HG02981 (cell line): ENCODE measurements around the gene ERCC4.
"Not testable (repeated sequence)": the region's sequence is repeated elsewhere in the genome, so short reads cannot be mapped to it uniquely, and the experiment has no call there.

Experiments used
- ATAC-seq: cut with Tn5 transposase; IDR thresholded peaks from one replicate; pipeline ENCODE4 v1.9.1; 2021; ENCODE audit warnings: mild to moderate bottlenecking, moderate library complexity; ENCODE audit not compliant: unreplicated experiment

ERCC4 gene

DNA sequence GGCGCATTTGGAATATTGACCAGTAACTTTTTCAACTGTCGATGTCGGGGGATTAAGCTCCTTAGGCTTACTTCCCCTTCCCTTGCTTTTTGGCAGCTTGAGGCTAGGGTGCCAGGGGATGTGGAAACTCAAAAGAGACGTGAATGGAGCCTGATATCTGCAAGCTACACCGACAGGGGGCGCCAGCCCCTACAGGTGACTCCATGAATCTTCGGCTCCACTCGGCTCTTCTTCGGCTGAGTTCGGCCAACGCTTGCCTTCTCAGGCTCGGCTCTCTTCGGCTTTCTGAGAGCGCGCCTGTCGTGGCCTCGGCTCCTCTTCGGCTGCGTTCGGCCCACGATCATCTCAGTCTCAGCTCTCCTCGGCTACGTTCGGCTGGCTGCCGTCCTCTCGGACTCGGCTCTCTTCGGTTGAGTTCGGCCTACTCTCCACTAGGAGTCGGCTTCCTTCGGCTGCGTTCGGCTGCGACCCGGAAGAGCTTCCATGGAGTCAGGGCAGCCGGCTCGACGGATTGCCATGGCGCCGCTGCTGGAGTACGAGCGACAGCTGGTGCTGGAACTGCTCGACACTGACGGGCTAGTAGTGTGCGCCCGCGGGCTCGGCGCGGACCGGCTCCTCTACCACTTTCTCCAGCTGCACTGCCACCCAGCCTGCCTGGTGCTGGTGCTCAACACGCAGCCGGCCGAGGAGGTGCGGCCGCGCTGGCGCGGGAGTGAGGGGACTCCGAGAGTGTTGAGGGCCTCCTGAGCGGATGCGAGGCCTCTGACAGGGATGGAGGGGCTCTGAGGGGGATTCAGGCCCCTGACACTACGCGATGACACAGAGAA is at the start of gene ERCC4:
Gene ERCC4 (plus strand): TSS at position 472 of the 827 bp plus-strand sequence. CDS start 12 bp downstream, at position 484.
- peak; percentile 99 for ATAC-seq

DNA sequence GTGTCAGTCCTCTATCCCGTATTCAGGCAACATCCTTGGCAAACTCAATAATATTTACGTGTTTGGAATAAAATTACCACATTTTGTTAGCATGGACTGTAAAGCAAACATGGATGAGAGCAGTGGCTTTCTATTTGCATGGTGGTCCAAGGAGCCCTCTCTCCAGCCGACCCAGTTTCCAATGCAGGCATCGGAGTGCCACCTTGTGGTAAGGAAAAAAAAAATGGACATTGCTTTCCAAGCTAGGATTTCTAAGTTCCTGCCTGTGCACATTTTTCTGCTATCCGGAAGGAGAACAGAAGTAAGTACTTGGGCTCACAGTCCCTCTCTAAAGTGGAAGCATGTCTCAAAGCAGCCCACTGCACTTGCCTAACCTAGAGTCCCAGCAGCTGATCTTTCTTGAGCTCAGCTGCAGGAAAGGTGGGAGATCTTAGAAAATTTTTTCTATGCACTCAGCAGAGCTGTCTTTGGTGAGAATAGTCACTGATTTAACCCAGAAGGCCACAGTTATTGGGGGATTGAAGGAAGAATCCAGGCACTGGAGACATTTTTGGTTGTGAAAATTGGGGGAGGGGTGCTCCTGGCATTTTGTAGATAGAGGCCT is 46.0 kb upstream of the ERCC4 start:
- ATAC-seq = no peak

DNA sequence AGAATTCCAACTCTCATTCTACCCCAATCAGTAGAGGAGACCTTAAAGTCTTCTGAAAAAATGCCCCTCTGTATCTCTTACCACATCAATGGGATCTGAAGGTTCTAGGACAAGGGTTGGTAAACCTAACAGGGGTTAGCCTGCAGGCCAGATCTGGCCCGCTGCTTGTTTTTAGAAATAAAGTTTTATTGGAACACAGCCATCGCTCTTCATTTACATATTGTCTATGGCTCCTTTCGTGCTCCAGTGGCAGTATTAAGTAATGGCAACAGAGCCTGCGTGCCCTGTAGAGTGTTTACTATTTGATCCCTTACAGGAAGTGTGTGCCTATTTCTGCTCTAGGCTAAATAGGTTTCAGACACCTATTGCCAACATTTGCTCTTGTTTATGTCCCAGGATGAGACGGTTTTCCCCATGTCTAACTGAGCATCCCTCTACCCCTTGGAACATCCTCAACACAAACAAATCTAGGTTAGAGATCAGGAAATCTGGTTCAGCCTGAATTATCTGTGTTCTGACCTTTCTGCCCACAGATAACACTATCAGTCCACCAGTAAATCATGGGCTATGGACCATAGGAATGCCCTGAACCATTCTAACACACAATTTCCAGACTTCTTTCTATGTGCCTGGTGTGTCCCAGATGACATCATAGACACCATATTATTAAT is 44.2 kb upstream of the ERCC4 start:
- no peak for ATAC-seq

DNA sequence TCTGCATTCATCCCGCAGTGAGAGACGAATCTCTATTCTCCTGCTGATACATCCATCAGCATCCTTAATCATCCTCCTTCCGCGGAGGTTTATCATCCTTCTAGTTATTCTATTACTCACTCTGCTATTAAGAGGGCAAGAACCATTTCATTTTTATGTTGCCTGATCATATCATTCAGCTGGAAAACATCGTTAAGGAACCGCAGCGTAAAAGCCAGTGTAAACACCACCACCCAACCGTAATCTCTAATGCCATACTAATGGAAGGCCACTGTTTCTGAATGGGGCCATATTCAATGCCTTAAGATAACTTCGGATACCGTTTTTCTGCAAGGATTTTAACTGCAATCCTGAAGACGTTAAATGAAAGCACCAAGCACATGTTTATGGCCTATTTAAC is 36.7 kb upstream of the ERCC4 start:
- no peak for ATAC-seq

DNA sequence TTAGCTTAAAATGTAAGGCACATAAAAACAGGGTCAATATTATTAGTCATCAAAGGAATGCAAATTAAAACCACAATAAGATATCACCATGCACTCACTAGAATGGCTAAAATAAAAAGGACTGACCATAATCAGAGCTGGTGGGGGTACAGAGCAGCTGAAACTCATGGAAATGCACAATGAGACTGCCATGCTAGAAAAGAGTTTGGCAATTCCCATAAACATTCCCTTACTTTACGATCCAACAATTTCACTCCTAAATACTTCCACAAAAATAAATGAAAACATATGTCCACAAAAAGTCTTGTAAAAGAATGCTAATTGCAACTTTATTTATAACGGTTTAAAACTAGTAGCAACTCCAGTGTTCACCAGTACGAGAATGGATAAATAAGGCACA is 36.1 kb upstream of the ERCC4 start:
- no peak for ATAC-seq

DNA sequence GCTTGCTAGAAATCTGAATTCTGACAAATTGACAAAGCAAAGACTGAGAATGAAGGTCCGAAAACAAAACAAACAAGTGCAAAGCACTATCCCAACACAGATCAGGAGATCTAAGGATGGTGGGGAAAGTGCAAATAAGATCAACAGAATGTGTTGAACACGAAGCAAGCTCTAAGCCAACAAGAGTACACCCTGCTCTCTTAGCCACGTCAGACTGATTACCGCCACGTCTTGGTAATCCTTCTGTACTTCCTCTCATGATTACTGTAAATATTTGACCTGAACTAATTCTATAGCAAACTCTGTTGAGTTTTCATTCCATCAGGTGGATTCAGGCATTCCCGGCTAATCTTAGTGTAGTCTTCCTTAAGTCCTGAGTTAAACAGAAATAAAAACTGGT is 34.3 kb upstream of the ERCC4 start:
- no peak for ATAC-seq

DNA sequence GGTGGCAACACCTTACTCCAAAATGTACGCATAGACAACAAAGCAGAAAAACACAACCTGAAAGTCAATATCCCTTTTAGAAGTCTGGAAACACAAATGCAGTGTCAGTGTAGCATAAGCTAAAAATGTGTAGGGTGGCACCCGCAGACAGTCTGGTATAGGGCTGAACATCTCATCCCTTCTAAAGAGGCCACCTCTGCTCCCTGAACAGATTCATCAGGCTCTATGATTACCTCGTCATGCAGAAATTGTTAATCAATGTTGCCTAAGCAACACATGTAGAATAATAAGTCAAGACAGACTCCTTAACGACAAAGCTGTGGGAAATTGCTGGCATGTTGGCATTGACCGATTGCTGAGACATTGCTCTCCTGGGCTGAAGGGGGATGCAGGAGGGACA is 33.3 kb upstream of the ERCC4 start:
- no peak for ATAC-seq

DNA sequence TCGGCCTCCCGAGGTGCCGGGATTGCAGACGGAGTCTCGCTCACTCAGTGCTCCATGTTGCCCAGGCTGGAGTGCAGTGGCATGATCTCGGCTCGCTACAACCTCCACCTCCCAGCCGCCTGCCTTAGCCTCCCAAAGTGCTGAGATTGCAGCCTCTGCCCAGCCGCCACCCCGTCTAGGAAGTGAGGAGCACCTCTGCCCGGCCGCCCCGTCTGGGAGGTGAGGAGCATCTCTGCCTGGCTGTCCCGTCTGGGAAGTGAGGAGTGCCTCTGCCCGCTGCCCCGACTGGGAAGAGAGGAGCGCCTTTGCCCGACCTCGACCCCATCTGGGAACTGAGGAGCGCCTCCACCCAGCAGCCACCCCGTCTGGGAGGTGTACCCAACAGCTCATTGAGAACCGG is 30.6 kb upstream of the ERCC4 start:
- not testable (repeated sequence) for ATAC-seq

DNA sequence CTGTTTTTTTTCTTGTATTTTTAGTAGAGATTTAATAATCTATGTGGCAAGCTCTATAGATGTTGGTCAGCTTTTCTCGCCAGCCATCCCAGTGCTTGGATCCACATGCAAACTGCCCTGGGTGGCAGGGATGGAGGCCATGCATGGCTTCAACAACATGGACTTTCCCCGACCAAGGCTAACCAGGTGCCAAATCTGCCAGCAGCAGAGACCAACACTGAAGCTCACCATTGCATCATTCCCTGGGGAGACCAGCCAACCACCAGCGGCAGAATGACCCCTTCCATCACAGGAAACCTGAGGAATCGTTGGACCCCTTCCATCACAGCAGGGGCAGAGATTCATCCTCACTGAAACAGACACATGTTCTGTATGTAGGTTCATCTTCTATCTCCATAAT is 27.7 kb upstream of the ERCC4 start:
- no peak for ATAC-seq

DNA sequence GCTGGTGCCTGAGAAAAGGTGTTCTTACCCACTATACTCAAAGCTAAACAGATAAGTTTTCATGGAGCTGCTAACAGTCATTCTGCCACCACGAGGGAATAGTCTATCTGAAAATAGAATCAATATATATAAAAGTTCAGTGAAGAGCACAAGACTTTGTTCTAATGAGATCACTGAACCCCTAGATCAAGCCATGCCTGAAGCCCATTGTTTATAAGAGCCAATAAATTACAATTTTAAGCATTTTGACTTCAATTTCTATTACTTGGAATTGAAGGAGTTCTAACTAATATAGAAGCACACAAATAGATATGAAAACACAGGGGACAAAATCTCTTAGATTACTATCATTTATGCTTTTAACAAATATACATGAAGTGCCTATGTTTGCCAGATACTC is 24.4 kb upstream of the ERCC4 start:
- no peak for ATAC-seq

DNA sequence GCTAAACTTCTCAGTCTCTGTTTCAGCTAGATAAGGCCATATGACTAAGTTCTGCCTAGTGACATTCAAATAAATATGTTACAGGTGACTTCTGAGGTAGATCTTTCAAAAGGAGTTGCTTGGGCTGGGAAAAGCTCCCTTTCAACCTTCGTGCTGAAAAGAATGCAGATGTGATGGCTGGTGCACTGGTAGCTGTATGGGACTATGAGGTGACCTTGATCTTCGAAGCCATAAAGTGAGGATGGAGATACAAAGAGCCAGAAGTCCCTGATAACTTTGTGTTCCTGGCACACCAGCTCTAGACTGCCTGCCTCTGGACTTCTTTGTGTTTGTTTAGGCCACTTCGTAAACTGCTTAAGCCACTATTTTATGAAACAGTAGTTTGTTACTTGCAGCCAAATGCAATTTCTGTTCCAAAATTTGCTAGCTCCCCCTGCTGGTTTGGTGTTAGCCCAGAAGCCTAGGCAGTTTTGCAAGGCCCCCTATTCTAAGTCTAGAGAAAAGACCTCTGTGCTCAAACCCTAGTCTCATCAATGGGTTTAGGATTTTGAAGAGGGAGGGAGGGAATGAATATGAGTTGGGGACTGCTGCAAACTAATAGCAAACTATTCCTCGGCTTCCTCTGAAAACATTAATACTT is 23.3 kb upstream of the ERCC4 start:
- ATAC-seq = no peak

DNA sequence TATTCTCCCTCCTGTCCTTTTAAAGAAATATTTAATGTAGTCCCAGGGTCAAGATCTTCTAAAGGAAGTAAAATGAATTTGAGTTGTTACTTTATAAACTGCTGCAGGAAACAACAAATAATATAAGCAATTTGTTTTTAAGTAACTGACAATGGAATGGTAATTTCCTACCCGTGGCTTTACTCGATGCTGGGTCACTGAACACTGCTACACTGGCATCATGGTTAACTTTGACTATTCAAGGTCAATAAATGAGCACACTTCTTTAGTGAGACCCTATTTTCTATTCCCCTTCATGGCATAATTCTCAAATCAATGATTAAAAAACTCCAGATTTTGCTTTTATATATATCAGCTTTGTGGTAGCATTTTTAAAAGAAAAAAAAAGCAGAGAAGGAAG is 22.1 kb upstream of the ERCC4 start:
- no peak for ATAC-seq

DNA sequence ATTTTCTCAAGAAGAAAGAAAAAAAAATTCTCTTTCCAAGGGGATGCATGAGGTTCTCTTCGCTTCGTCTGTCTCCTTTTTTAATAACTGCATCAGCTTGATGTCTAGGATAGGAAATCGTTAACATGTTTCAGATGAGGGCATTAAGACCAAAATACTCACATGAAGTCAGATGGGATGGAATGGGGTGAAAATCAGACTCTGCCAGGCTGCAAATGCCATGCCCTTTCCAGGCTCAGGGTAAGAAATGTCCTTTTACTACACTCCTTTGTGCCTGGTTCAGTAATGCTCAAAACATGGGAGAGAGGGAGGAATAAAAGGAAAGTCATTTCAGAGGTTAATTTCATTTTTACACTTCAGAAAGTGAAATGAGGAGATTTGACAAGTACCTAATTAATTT is 21.7 kb upstream of the ERCC4 start:
- no peak for ATAC-seq

DNA sequence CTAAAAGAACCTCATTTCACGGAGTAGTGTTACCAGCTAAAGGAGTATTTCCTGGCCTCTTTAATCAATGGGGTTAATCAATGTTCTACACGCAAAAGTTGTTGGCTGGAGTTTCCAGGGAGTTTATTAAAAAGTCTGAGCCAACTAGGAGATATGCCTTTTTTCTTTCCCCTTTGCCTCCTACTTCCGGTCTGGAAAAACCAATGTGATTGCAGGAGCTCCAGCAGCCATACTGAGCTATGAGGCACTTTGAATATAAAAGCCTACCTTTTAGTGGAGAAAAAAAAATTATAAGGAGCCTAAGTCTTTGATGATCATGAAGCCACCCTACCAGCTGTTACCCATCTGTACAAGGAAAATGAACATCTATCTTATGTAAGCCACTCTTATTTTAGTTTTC is 17.9 kb upstream of the ERCC4 start:
- no peak for ATAC-seq

DNA sequence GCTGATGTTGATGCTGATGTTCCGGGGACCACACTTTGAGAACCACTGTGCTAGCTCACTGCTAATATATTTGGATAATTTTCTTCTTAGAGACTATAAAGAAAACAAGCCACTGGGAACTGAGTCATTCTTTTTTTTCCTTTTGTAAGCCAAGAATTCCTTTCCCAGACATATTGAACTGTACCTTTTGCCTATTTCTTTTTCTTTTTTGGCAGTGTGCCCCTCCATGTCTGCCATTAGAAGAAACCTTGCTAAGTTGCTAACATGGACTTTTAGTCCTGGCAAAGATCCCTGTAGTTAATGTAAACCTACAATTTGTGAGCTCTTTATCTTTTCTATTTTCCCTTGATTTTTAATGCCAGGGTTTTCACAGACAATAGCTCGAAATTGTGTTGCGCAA is 17.3 kb upstream of the ERCC4 start:
- no peak for ATAC-seq

DNA sequence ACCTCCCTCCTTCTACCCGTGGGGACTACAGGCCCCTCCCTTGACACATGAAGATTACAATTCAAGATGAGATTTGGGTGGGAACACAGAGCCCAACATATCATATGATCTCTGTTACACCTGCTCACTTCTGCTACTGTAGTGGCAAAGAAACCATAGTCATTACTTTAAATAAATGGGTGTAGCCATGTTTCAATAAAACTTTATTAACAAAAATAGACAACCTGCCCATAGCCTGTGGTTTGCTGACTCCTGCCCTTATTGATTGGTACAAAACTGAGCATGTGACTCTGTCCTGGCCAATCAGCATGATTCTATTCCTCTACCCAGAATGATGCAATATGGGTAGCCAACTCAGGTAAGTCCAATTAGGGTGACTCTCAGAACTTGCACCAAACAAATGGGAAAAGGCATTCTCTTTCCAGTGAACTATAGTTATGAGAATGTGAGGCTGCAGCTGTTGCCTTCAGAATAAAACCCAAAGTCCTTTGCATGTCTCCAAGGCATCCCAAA is 15.7 kb upstream of the ERCC4 start:
- ATAC-seq = no peak

DNA sequence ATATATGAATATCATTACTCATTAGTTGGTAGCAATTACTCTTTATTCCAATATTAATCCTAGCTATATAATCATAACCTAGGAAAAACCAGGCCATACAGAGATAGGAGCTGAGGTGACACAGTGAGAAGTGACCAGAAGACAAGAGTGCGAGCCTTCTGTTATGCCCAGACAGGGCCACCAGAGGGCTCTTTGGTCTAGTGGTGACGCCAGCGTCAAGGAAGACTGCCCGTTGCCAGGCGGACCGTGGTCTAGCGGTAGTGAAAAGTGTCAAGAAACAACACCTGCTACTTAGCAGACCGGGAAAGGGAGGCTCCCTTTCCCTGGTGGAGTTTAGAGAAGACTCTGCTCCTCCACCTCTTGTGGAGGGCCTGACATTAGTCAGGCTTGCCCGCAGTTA is 15.1 kb upstream of the ERCC4 start:
- ATAC-seq = not testable (repeated sequence)

DNA sequence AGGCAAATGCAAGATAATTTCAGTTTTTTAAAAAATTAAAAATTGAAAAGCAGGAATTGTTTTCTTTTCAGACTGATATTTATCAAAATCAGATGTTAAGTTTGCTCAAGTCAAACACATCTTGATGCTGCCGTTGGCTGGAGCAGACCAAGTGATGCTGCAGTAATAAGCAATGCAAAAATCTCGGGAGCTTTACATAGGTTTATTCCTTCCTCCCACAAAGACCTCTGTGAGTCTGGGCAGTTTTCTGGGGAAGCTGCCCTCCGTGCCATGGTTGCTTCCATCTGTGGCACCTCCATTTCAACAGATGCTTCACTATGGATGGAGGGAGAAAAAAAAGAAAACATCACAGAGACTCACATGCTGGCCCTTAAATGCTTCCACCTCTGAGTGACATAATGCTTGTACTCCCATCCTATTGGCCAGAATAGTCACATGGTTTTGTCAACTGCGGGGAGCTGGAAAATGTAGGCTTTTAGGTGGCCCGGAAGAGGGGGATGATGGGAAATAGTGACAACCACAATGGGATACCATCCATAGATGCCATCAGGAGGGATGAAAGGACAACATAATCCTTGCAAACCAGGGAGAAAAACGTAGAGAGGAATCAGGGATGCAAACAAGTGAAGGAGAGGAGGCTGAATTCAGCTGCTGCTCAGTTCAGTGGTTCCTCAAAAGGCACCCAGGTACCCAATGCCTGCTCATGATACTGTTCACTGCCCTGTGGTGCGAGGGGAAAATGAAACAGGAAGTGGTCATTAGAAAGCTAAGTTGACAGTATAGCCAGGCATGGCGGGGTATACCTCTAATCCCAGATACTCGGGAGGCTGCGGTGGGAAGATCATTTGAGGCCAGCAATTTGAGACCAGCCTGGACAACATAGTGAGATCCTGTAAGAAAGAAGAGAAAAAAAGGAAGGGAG is 13.5 kb upstream of the ERCC4 start:
- no peak for ATAC-seq

DNA sequence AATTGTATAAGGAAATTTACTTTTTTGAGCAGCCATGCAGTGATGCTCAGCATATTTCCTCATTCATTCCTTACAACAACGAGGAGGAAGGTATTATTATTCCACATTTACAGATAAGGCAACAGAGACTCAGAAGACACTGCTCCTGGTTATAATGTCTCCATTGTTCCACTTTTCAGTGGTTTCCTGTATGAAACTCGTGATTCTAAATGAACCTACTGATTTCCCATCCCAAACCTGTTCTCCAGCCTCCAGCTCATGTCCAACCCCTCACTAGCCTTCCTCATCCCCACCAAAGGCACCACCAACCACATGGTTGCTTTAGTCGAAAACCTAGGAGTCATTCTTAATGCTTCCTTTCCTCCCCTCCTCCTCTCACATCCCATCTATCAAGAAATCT is 12.5 kb upstream of the ERCC4 start:
- no peak for ATAC-seq

DNA sequence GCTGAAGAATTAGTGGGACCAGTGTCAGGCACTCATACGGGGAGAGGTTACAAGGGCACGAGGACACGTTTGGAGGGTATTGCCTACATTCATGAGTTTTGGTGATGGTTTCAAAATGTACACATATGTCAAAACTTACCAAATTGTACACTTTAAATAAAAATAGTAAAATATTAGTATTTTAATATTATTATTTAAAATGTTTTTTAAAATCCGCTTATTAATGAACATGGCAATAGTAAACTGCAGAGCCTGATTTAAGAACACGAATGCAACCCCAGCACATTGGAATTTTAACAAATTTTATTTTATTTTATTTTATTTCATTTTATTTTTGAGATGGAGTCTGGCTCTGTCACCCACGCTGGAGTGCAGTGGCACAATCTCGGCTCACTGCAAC is 10.9 kb upstream of the ERCC4 start:
- ATAC-seq = no peak
